Measurements from ENCODE around the gene CDH4.
"Not testable (repeated sequence)": the region's sequence is repeated elsewhere in the genome, so short reads cannot be mapped to it uniquely, and the experiment has no call there.

The CDH4 gene

GRCh38 chr20:61945495-61945894, 693.4 kb downstream of the CDH4 start:
- not testable (repeated sequence) for DNase-seq

- not testable (repeated sequence) for DNase-seq
These were observed 696.0 kb downstream of the CDH4 start for GRCh38 chr20:61948056-61948455.

GRCh38 chr20:61948586-61949362, 696.7 kb downstream of the CDH4 start:
- no peak for DNase-seq

GRCh38 chr20:61949363-61949713, 697.3 kb downstream of the CDH4 start:
- DNase-seq, result no peak

- no peak for DNase-seq
These were observed 697.9 kb downstream of the CDH4 start for GRCh38 chr20:61949714-61950640.

GRCh38 chr20:61950641-61951071, 698.6 kb downstream of the CDH4 start:
- DNase-seq, result no peak

- DNase-seq, result no peak
These were observed 699.9 kb downstream of the CDH4 start for GRCh38 chr20:61951695-61952533.

- no peak for DNase-seq
These were observed 701.3 kb downstream of the CDH4 start for GRCh38 chr20:61953037-61954021.

GRCh38 chr20:61954276-61955021, 702.4 kb downstream of the CDH4 start:
- DNase-seq, result no peak

GRCh38 chr20:61955668-61956395, 703.8 kb downstream of the CDH4 start:
- DNase-seq, result no peak

- DNase-seq, result no peak
These were observed 704.6 kb downstream of the CDH4 start for GRCh38 chr20:61956396-61957342.

GRCh38 chr20:61957961-61958715, 706.1 kb downstream of the CDH4 start:
- no peak for DNase-seq

GRCh38 chr20:61958773-61959700, 707.0 kb downstream of the CDH4 start:
- no peak for DNase-seq

GRCh38 chr20:61960836-61961235, 708.8 kb downstream of the CDH4 start:
- no peak for DNase-seq

GRCh38 chr20:61963149-61963548, 711.1 kb downstream of the CDH4 start:
- DNase-seq, result no peak

GRCh38 chr20:61963885-61964674, 712.0 kb downstream of the CDH4 start:
- DNase-seq, result no peak
